PFSK-1 (cell line): ENCODE data around the gene SSNA1.

ENCODE experiments used
- FOXP2 ChIP-seq: optimal IDR thresholded peaks from 2 replicates; pipeline ENCODE3; 2011; ENCODE audit warnings: borderline replicate concordance, control low read depth, inconsistent platforms; ENCODE audit not compliant: insufficient read depth; ENCODE audit errors: extremely low read length, extremely low read depth
- POLR2AphosphoS5 ChIP-seq: IDR thresholded peaks from 2 replicates; pipeline ENCODE4 v1.6.1; 2012; ENCODE audit warnings: low read depth, mild to moderate bottlenecking, control low read depth, low read length, moderate library complexity
- REST ChIP-seq, 2 experiments: IDR thresholded peaks; 2 replicates each; pipeline versions ENCODE4 v1.6.1 to v1.8.0; 2011 to 2012; ENCODE audit warnings: low read depth in 2 of 2, low read length in 2 of 2, control low read depth in 1 of 2, inconsistent platforms in 1 of 2, mild to moderate bottlenecking in 1 of 2, moderate library complexity in 1 of 2; ENCODE audit not compliant: insufficient read depth in 1 of 2
- SIN3A ChIP-seq: IDR thresholded peaks from 2 replicates; pipeline ENCODE4 v1.6.1; 2012; ENCODE audit warnings: mild to moderate bottlenecking, low read length, moderate library complexity, borderline replicate concordance; ENCODE audit not compliant: insufficient read depth
- TAF1 ChIP-seq: IDR thresholded peaks from 2 replicates; pipeline ENCODE4 v1.6.1; 2012; ENCODE audit warnings: low read length, control low read depth, borderline replicate concordance; ENCODE audit not compliant: insufficient read depth

- no peak for TF ChIP-seq TAF1
- no peak for TF ChIP-seq POLR2AphosphoS5
- TF ChIP-seq SIN3A = no peak
- TF ChIP-seq REST (IDR thresholded peaks at IDR 0.05; ENCODE audit: insufficient read depth in 1 of 2, low read depth in 2 of 2, low read length in 2 of 2) = no peak
- TF ChIP-seq FOXP2 = no peak
These were observed 25.1 kb upstream of the SSNA1 start for GRCh38 chr9:137163365-137163715.
